GM23338 (cell line): ENCODE measurements around the gene NIN. TPM values are rescaled to one million over a fixed set of nuclear protein-coding genes. Genes with fewer than 3 reads are reported as not detected.

ENCODE experiments used
- ATAC-seq: fragments of 200-7000 bp; cut with Tn5 transposase; 3 replicates; pipeline ENCODE4 v1.9.1; 2020
- DNase-seq: peaks from one replicate; pipeline ENCODE4 v3.0.0-alpha.2; 2015; ENCODE audit warnings: low spot score
- H2AFZ ChIP-seq: fragments of 200-600 bp; sonication (generic); 2 replicates; pipeline ENCODE4 v1.8.0; 2016; ENCODE audit warnings: antibody characterized with exemption, mild to moderate bottlenecking, moderate library complexity
- H3F3A ChIP-seq: fragments of 200-600 bp; sonication (generic); replicated peaks from 2 replicates; pipeline ENCODE4 v1.8.0; 2017; ENCODE audit warnings: antibody characterized with exemption, mixed run types, low read depth
- H3K27ac ChIP-seq: fragments of 200-600 bp; sonication (generic); 2 replicates; pipeline ENCODE4 v1.6.1; 2016; ENCODE audit warnings: low read depth
- H3K27me3 ChIP-seq: fragments of 200-600 bp; sonication (generic); 2 replicates; pipeline ENCODE4 v1.8.0; 2016; ENCODE audit warnings: mild to moderate bottlenecking, mixed run types, moderate library complexity; ENCODE audit not compliant: insufficient read depth
- H3K36me3 ChIP-seq: fragments of 200-600 bp; sonication (generic); 2 replicates; pipeline ENCODE4 v1.8.0; 2016; ENCODE audit warnings: mild to moderate bottlenecking; ENCODE audit not compliant: insufficient read depth
- H3K4me1 ChIP-seq: fragments of 200-600 bp; sonication (generic); 2 replicates; pipeline ENCODE4 v1.8.0; 2016; ENCODE audit warnings: mild to moderate bottlenecking, moderate library complexity; ENCODE audit not compliant: insufficient read depth
- H3K4me2 ChIP-seq: fragments of 200-600 bp; sonication (generic); 2 replicates; pipeline ENCODE4 v1.7.1; 2017; ENCODE audit warnings: mixed run types
- H3K4me3 ChIP-seq: fragments of 200-600 bp; sonication (generic); 2 replicates; pipeline ENCODE4 v1.6.1; 2016; ENCODE audit warnings: mixed run types
- H3K79me2 ChIP-seq: fragments of 200-600 bp; sonication (generic); replicated peaks from 2 replicates; pipeline ENCODE4 v1.8.0; 2017; ENCODE audit warnings: mild to moderate bottlenecking; ENCODE audit not compliant: insufficient read depth
- H3K9me2 ChIP-seq: fragments of 200-600 bp; sonication (generic); 2 replicates; pipeline ENCODE4 v1.8.0; 2017; ENCODE audit not compliant: insufficient read depth
- H4K20me1 ChIP-seq: fragments of 200-600 bp; sonication (generic); replicated peaks from 2 replicates; pipeline ENCODE4 v1.8.0; 2017; ENCODE audit warnings: mild to moderate bottlenecking; ENCODE audit not compliant: insufficient read depth
- H3K27ac Mint-ChIP-seq: 2 replicates; pipeline ENCODE4 v1.8.0; 2020; ENCODE audit warnings: inconsistent platforms, mild to moderate bottlenecking, moderate library complexity, mixed read lengths
- H3K27me3 Mint-ChIP-seq: 3 replicates; pipeline ENCODE4 v1.8.0; 2022; ENCODE audit warnings: low read depth, mild to moderate bottlenecking, moderate library complexity, mixed read lengths, inconsistent platforms; ENCODE audit not compliant: insufficient read depth, poor library complexity
- H3K36me3 Mint-ChIP-seq: 3 replicates; pipeline ENCODE4 v1.8.0; 2021; ENCODE audit warnings: low read depth, mild to moderate bottlenecking, inconsistent platforms, moderate library complexity, mixed read lengths
- H3K4me1 Mint-ChIP-seq: 3 replicates; pipeline ENCODE4 v1.8.0; 2020; ENCODE audit warnings: mild to moderate bottlenecking, inconsistent platforms, mixed read lengths
- H3K4me3 Mint-ChIP-seq: 3 replicates; pipeline ENCODE4 v1.8.0; 2021; ENCODE audit warnings: moderate library complexity, mild to moderate bottlenecking, inconsistent platforms, mixed read lengths
- H3K9me3 Mint-ChIP-seq: 3 replicates; pipeline ENCODE4 v1.8.0; 2020; ENCODE audit warnings: moderate library complexity, mild to moderate bottlenecking, inconsistent platforms, mixed read lengths
- CREB1 ChIP-seq: fragments of 250-450 bp; sonication (Bioruptor Pico); IDR thresholded peaks from 2 replicates; pipeline ENCODE4 v1.5.0; 2020; ENCODE audit warnings: low read depth, mild to moderate bottlenecking, moderate library complexity
- EZH2 ChIP-seq: fragments of 200-600 bp; sonication (generic); IDR thresholded peaks from one replicate; pipeline ENCODE4 v1.8.0; 2017; ENCODE audit warnings: antibody characterized with exemption, mild to moderate bottlenecking, low read depth; ENCODE audit not compliant: unreplicated experiment
- EZH2phosphoT487 ChIP-seq: fragments of 200-600 bp; sonication (generic); IDR thresholded peaks from one replicate; pipeline ENCODE4 v1.8.1; 2018; ENCODE audit warnings: antibody characterized with exemption; ENCODE audit not compliant: unreplicated experiment
- JUNB ChIP-seq: IDR thresholded peaks from one replicate; pipeline ENCODE4 v1.6.1; 2016; ENCODE audit warnings: antibody characterized with exemption; ENCODE audit not compliant: unreplicated experiment
- NANOG ChIP-seq: IDR thresholded peaks from 2 replicates; pipeline ENCODE4 v1.6.1; 2016; ENCODE audit warnings: antibody characterized with exemption, borderline replicate concordance
- POLR2AphosphoS5 ChIP-seq: IDR thresholded peaks from 2 replicates; pipeline ENCODE4 v1.6.1; 2016; ENCODE audit warnings: antibody characterized with exemption, low read depth
- REST ChIP-seq: IDR thresholded peaks from one replicate; pipeline ENCODE4 v1.6.1; 2018; ENCODE audit warnings: antibody characterized with exemption; ENCODE audit not compliant: unreplicated experiment
- STAT1 ChIP-seq: IDR thresholded peaks from one replicate; pipeline ENCODE4 v1.6.1; 2016; ENCODE audit warnings: antibody characterized with exemption; ENCODE audit not compliant: unreplicated experiment
- ZNF331 ChIP-seq: fragments of 250-450 bp; sonication (Bioruptor Pico); IDR thresholded peaks from 2 replicates; pipeline ENCODE4 v1.5.0; 2020; ENCODE audit warnings: low read depth, mild to moderate bottlenecking, moderate library complexity
- polyA plus RNA-seq: library from polyadenylated mRNA; unstranded; fragments of >200 nt; fragmentation: Nextera tagmentation; extraction: Ambion mirVana; gene quantifications from 2 replicates; pipeline ENCODE4 v1.2.1, GENCODE V29; 2016
- total RNA-seq: library from RNA; depleted of rRNA; stranded (reverse); fragments of >200 nt; shearing (Covaris generic); gene quantifications from 2 replicates; pipeline ENCODE4 v1.2.3, GENCODE V29; 2014
- TF ChIP-seq, protein P1 (sequence below): IDR thresholded peaks from 2 replicates; pipeline ENCODE4 v1.6.1; 2016; ENCODE audit warnings: antibody characterized with exemption
- TF ChIP-seq, protein P2 (sequence below), 2 experiments: fragments of 200-600 bp in 1 of 2; sonication (generic) in 1 of 2; conservative IDR thresholded peaks; 2 replicates each; pipeline versions ENCODE4 v1.5.1 to v1.6.1; 2016 to 2017; ENCODE audit warnings: antibody characterized with exemption in 2 of 2, low read depth in 2 of 2, mild to moderate bottlenecking in 2 of 2, moderate library complexity in 1 of 2

The NIN gene
- total and polyA plus RNA-seq, 2 experiments from 2014 or later = 7.4 to 17.4 TPM

GRCh38 chr14:50839048-50839447, 8.1 kb upstream of the NIN start (continued):
- TF ChIP-seq REST (no peak), ZNF331 (CRISPR knock-in tag) (no peak), JUNB (no peak), STAT1 (no peak), CREB1 (CRISPR knock-in tag) (no peak), EZH2phosphoT487 (no peak), POLR2AphosphoS5 (no peak), NANOG (no peak)
- TF ChIP-seq, protein P1, sequence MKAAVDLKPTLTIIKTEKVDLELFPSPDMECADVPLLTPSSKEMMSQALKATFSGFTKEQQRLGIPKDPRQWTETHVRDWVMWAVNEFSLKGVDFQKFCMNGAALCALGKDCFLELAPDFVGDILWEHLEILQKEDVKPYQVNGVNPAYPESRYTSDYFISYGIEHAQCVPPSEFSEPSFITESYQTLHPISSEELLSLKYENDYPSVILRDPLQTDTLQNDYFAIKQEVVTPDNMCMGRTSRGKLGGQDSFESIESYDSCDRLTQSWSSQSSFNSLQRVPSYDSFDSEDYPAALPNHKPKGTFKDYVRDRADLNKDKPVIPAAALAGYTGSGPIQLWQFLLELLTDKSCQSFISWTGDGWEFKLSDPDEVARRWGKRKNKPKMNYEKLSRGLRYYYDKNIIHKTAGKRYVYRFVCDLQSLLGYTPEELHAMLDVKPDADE = no peak
- TF ChIP-seq, protein P2, sequence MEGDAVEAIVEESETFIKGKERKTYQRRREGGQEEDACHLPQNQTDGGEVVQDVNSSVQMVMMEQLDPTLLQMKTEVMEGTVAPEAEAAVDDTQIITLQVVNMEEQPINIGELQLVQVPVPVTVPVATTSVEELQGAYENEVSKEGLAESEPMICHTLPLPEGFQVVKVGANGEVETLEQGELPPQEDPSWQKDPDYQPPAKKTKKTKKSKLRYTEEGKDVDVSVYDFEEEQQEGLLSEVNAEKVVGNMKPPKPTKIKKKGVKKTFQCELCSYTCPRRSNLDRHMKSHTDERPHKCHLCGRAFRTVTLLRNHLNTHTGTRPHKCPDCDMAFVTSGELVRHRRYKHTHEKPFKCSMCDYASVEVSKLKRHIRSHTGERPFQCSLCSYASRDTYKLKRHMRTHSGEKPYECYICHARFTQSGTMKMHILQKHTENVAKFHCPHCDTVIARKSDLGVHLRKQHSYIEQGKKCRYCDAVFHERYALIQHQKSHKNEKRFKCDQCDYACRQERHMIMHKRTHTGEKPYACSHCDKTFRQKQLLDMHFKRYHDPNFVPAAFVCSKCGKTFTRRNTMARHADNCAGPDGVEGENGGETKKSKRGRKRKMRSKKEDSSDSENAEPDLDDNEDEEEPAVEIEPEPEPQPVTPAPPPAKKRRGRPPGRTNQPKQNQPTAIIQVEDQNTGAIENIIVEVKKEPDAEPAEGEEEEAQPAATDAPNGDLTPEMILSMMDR (conservative IDR thresholded peaks at IDR 0.05; ENCODE audit: low read depth in 2 of 2) = no peak

GRCh38 chr14:50837850-50838470, 7.0 kb upstream of the NIN start:
- H3F3A ChIP-seq = no peaks in the 10 kb centered on the region; the same call in 1 of the 2 replicates
- Mint-ChIP-seq H3K4me3 (no peak overlapping the region), H3K36me3 (no peaks in the 10 kb centered on the region), H3K27ac (no peak overlapping the region), H3K9me3 (no peaks in the 10 kb centered on the region), H3K4me1 (peaks cover under 1% of the 10 kb centered on the region), H3K27me3 (peaks cover 10% of the 10 kb centered on the region)
- no peak overlapping the region for H3K4me3 ChIP-seq
- peaks cover 6% of the 10 kb centered on the region for H3K9me2 ChIP-seq
- no peaks in the 10 kb centered on the region for H3K79me2 ChIP-seq
- no peak overlapping the region for H2AFZ ChIP-seq
- H3K36me3 ChIP-seq = no peaks in the 10 kb centered on the region
- ATAC-seq (no peak), DNase-seq (no peak)
- no peak overlapping the region for H3K27ac ChIP-seq
- no peak overlapping the region for H3K4me2 ChIP-seq
- H3K4me1 ChIP-seq = no peaks in the 10 kb centered on the region
- no peaks in the 10 kb centered on the region for H4K20me1 ChIP-seq
- peaks cover 29% of the 10 kb centered on the region for H3K27me3 ChIP-seq
- no peak for TF ChIP-seq EZH2
- no peak for TF ChIP-seq EZH2phosphoT487
- no peak for TF ChIP-seq POLR2AphosphoS5
- no peak for TF ChIP-seq NANOG
- TF ChIP-seq, protein P2 (conservative IDR thresholded peaks at IDR 0.05; ENCODE audit: low read depth in 2 of 2) = no peak
- no peak for TF ChIP-seq JUNB
